WTC11 (cell line): ENCODE results near the gene SBF1. TPM values are rescaled to one million over a fixed set of nuclear protein-coding genes. Genes with fewer than 3 reads are reported as not detected.

Experiments used
- ATAC-seq: fragments of 200-7000 bp; cut with Tn5 transposase; 2 replicates; pipeline ENCODE4 v1.10.0; 2021; ENCODE audit warnings: mild to moderate bottlenecking, moderate library complexity
- CTCF ChIA-PET: fragments of 300-600 bp; sonication (Branson Sonifier 250); formaldehyde crosslinking; loops from one replicate; lab custom pipeline; 2021; ENCODE audit warnings: antibody characterized with exemption; lab: Charles Lee
- POLR2A ChIA-PET: fragments of 350-600 bp; sonication (Branson Sonifier 250); formaldehyde crosslinking; loops from one replicate; lab custom pipeline; 2021; ENCODE audit warnings: antibody characterized with exemption; lab: Charles Lee
- DNase-seq: peaks from one replicate; pipeline ENCODE4 v3.0.0; 2021; ENCODE audit warnings: low spot score
- H3K27ac Mint-ChIP-seq: 2 replicates; pipeline ENCODE4 v1.8.0; 2021; ENCODE audit warnings: mixed read lengths
- H3K27me3 Mint-ChIP-seq: 2 replicates; pipeline ENCODE4 v1.8.0; 2021; ENCODE audit warnings: low read depth, mild to moderate bottlenecking, moderate library complexity, mixed read lengths
- H3K36me3 Mint-ChIP-seq: 2 replicates; pipeline ENCODE4 v1.8.0; 2021; ENCODE audit warnings: mixed read lengths
- H3K4me1 Mint-ChIP-seq: 2 replicates; pipeline ENCODE4 v1.8.0; 2022; ENCODE audit warnings: mixed read lengths
- H3K4me3 Mint-ChIP-seq: 2 replicates; pipeline ENCODE4 v1.8.0; 2021; ENCODE audit warnings: mild to moderate bottlenecking, moderate library complexity, mixed read lengths
- H3K9me3 Mint-ChIP-seq: 2 replicates; pipeline ENCODE4 v1.8.0; 2021; ENCODE audit warnings: mixed read lengths
- ATF3 ChIP-seq: sonication (generic); formaldehyde crosslinking; conservative IDR thresholded peaks from 2 replicates; pipeline ENCODE4 v1.8.1; 2022; ENCODE audit warnings: mild to moderate bottlenecking, missing genetic modification reagents
- CBFB ChIP-seq: sonication (generic); formaldehyde crosslinking; IDR thresholded peaks from 2 replicates; pipeline ENCODE4 v1.8.1; 2022; ENCODE audit warnings: mild to moderate bottlenecking, low read depth, missing genetic modification reagents
- E2F1 ChIP-seq: sonication (generic); formaldehyde crosslinking; IDR thresholded peaks from 2 replicates; pipeline ENCODE4 v1.8.0; 2022; ENCODE audit warnings: mild to moderate bottlenecking, missing genetic modification reagents
- ERG ChIP-seq: fragments of 250-450 bp; sonication (Bioruptor Pico); IDR thresholded peaks from 2 replicates; pipeline ENCODE4 v1.8.0; 2021; ENCODE audit warnings: mild to moderate bottlenecking
- FOXP4 ChIP-seq: sonication (generic); formaldehyde crosslinking; IDR thresholded peaks from 2 replicates; pipeline ENCODE4 v1.8.0; 2022; ENCODE audit warnings: mild to moderate bottlenecking, missing genetic modification reagents
- MAX ChIP-seq: sonication (generic); formaldehyde crosslinking; IDR thresholded peaks from 2 replicates; pipeline ENCODE4 v1.8.0; 2022; ENCODE audit warnings: mild to moderate bottlenecking, missing genetic modification reagents
- MXD4 ChIP-seq: fragments of 250-450 bp; sonication (Bioruptor Pico); IDR thresholded peaks from 2 replicates; pipeline ENCODE4 v1.8.0; 2021; ENCODE audit warnings: mild to moderate bottlenecking, moderate library complexity, borderline replicate concordance
- PRRX2 ChIP-seq: fragments of 250-450 bp; sonication (Bioruptor Pico); IDR thresholded peaks from 2 replicates; pipeline ENCODE4 v1.8.0; 2021; ENCODE audit warnings: mild to moderate bottlenecking
- TEAD1 ChIP-seq: sonication (generic); formaldehyde crosslinking; IDR thresholded peaks from 2 replicates; pipeline ENCODE4 v1.8.0; 2022; ENCODE audit warnings: mild to moderate bottlenecking, missing genetic modification reagents
- TP53 ChIP-seq: sonication (generic); formaldehyde crosslinking; IDR thresholded peaks from 2 replicates; pipeline ENCODE4 v1.8.1; 2023; ENCODE audit warnings: mild to moderate bottlenecking, missing genetic modification reagents
- USF1 ChIP-seq: sonication (generic); formaldehyde crosslinking; IDR thresholded peaks from 2 replicates; pipeline ENCODE4 v1.8.0; 2022; ENCODE audit warnings: mild to moderate bottlenecking, missing genetic modification reagents
- ZNF121 ChIP-seq: sonication (generic); formaldehyde crosslinking; IDR thresholded peaks from 2 replicates; pipeline ENCODE4 v1.8.0; 2023; ENCODE audit warnings: missing genetic modification reagents
- ZNF138 ChIP-seq: sonication (generic); formaldehyde crosslinking; conservative IDR thresholded peaks from 2 replicates; pipeline ENCODE4 v1.8.1; 2022; ENCODE audit warnings: mild to moderate bottlenecking, moderate library complexity, missing genetic modification reagents
- ZNF281 ChIP-seq: sonication (generic); formaldehyde crosslinking; IDR thresholded peaks from 2 replicates; pipeline ENCODE4 v1.8.0; 2023; ENCODE audit warnings: mild to moderate bottlenecking, missing genetic modification reagents
- ZNF396 ChIP-seq: fragments of 250-450 bp; sonication (Bioruptor Pico); IDR thresholded peaks from 2 replicates; pipeline ENCODE4 v1.8.0; 2021; ENCODE audit warnings: mild to moderate bottlenecking, moderate library complexity, borderline replicate concordance
- ZNF425 ChIP-seq: fragments of 250-450 bp; sonication (Bioruptor Pico); conservative IDR thresholded peaks from 2 replicates; pipeline ENCODE4 v1.9.0; 2021; ENCODE audit warnings: mild to moderate bottlenecking
- ZNF532 ChIP-seq: fragments of 250-450 bp; sonication (Bioruptor Pico); IDR thresholded peaks from 2 replicates; pipeline ENCODE4 v1.9.0; 2021; ENCODE audit warnings: mild to moderate bottlenecking, borderline replicate concordance
- total RNA-seq: library from RNA; stranded (reverse); gene quantifications from 3 replicates; pipeline ENCODE4 v1.2.3, GENCODE V29; 2021

The SBF1 gene
- total RNA-seq, 1 experiment from 2014 or later, result 108 TPM

GRCh38 chr22:50475652-50476002, 792 bp upstream of the SBF1 start:
- TF ChIP-seq TP53 (CRISPR knock-in tag) (0 out of 2 replicates have a peak, but pooled peaks have one; percentile 23), USF1 (CRISPR knock-in tag) (no peak)
- ATAC-seq, result no peak
- H3K9me3 Mint-ChIP-seq, result no peaks in the 10 kb centered on the region
- CTCF ChIA-PET, result no interaction called here
- H3K27ac Mint-ChIP-seq, result peak overlapping the region; percentile 76; the same call in 1 of the 2 replicates
- no peak for DNase-seq
- peaks cover 37% of the 10 kb centered on the region for H3K27me3 Mint-ChIP-seq
- peak overlapping the region; percentile 59 for H3K4me3 Mint-ChIP-seq
- POLR2A ChIA-PET, result no interaction called here
- no peaks in the 10 kb centered on the region for H3K36me3 Mint-ChIP-seq
- H3K4me1 Mint-ChIP-seq, result peaks cover 38% of the 10 kb centered on the region

- CTCF ChIA-PET, result interaction anchor here (0.9 to 1.8 kb wide), 6 partner anchors 20 to 141 kb away, joined by 3 to 5 read pairs (median 4); partner anchors contain the start of gene SCO2
- DNase-seq (no peak), ATAC-seq (no peak)
- no peaks in the 10 kb centered on the region for H3K36me3 Mint-ChIP-seq
- H3K4me3 Mint-ChIP-seq, result peak overlapping the region; percentile 87
- POLR2A ChIA-PET, result no interaction called here
- no peaks in the 10 kb centered on the region for H3K9me3 Mint-ChIP-seq
- no peak overlapping the region; the same call in 1 of the 2 replicates for H3K27ac Mint-ChIP-seq
- H3K4me1 Mint-ChIP-seq, result peaks cover 41% of the 10 kb centered on the region
- peaks cover 22% of the 10 kb centered on the region for H3K27me3 Mint-ChIP-seq
- no peak for TF ChIP-seq ZNF138 (CRISPR knock-in tag)
- TF ChIP-seq TEAD1 (CRISPR knock-in tag), result no peak
- TF ChIP-seq ZNF281 (CRISPR knock-in tag), result no peak
- no peak for TF ChIP-seq ATF3
- TF ChIP-seq MAX (CRISPR knock-in tag), result no peak
- no peak for TF ChIP-seq ERG (CRISPR knock-in tag)
- TF ChIP-seq PRRX2 (CRISPR knock-in tag), result no peak
- TF ChIP-seq MXD4 (CRISPR knock-in tag), result no peak
- no peak for TF ChIP-seq ZNF121 (CRISPR knock-in tag)
- TF ChIP-seq CBFB (CRISPR knock-in tag), result 0 out of 2 replicates have a peak, but pooled peaks have one; percentile 18
- TF ChIP-seq ZNF396 (CRISPR knock-in tag), result no peak
- no peak for TF ChIP-seq E2F1 (CRISPR knock-in tag)
- TF ChIP-seq FOXP4 (CRISPR knock-in tag), result 0 out of 2 replicates have a peak, but pooled peaks have one; percentile 33
- no peak for TF ChIP-seq ZNF532 (CRISPR knock-in tag)
- no peak for TF ChIP-seq ZNF425
These were observed 772 bp downstream of the SBF1 start for GRCh38 chr22:50473855-50474671.
